ENCODE results near the gene STXBP1.

GRCh38 chr9:127595611-127596010 is 16.5 kb upstream of the STXBP1 start:
- TF ChIP-seq CTCF (conservative IDR thresholded peaks at IDR 0.05 in 1 of 2, IDR thresholded peaks at IDR 0.05 in 1 of 2; ENCODE audit: low read depth in 1 of 2, low read length in 2 of 2): no peak
- TF ChIP-seq EZH2 (IDR thresholded peaks at IDR 0.05; ENCODE audit: low read length, missing control alignments): no peak

Data from fibroblast of lung (primary cell).